Measurements from ENCODE around the gene HDAC11. TPM values are rescaled to one million over a fixed set of nuclear protein-coding genes. Genes with fewer than 3 reads are reported as not detected.
A peak's percentile ranks its signal among the peaks of the same experiment; 100 is the strongest.

HDAC11 gene
- total and polyA plus RNA-seq, 2 of the 13 experiments (the other 11 are each of a cell fraction or from before 2014, with no cell fraction given) = 13.7 to 33.1 TPM

- TF ChIP-seq ZNF280B (CRISPR knock-in tag; IDR thresholded peaks at IDR 0.05; ENCODE audit: borderline replicate concordance) = 0 out of 2 replicates have a peak, but pooled peaks have one; percentile 80
- peak; percentile 70 for TF ChIP-seq ZMYM4 (CRISPR knock-in tag; IDR thresholded peaks at IDR 0.05)
- TF ChIP-seq RAD21 (CRISPR knock-in tag; IDR thresholded peaks at IDR 0.05) = no peak
- no peak for TF ChIP-seq PLRG1 (conservative IDR thresholded peaks at IDR 0.05)
- TF ChIP-seq ZNF766 (CRISPR knock-in tag; IDR thresholded peaks at IDR 0.05; ENCODE audit: borderline replicate concordance) = peak; percentile 81; the same call in 1 of the 2 replicates
- peak; percentile 90 for TF ChIP-seq ZIK1 (CRISPR knock-in tag; IDR thresholded peaks at IDR 0.05; ENCODE audit: borderline replicate concordance, low read depth)
- peak; percentile 66; the same call in 1 of the 2 replicates for TF ChIP-seq SOX5 (CRISPR knock-in tag; IDR thresholded peaks at IDR 0.05; ENCODE audit: borderline replicate concordance)
- TF ChIP-seq ZNF230 (CRISPR knock-in tag; IDR thresholded peaks at IDR 0.05) = no peak; the same call in 1 of the 2 replicates
- TF ChIP-seq NBN (conservative IDR thresholded peaks at IDR 0.05) = no peak
- TF ChIP-seq JUNB (CRISPR knock-in tag; IDR thresholded peaks at IDR 0.05; ENCODE audit: borderline replicate concordance) = no peak
- TF ChIP-seq PRDM4 (CRISPR knock-in tag; IDR thresholded peaks at IDR 0.05; ENCODE audit: borderline replicate concordance) = no peak
- TF ChIP-seq UBTF (CRISPR knock-in tag; IDR thresholded peaks at IDR 0.05) = peak; percentile 63; the same call in 1 of the 2 replicates
- TF ChIP-seq ZNF572 (CRISPR knock-in tag; IDR thresholded peaks at IDR 0.05) = peak; percentile 79; the same call in 1 of the 2 replicates
- TF ChIP-seq ATF6 (CRISPR knock-in tag; conservative IDR thresholded peaks at IDR 0.05) = no peak
- TF ChIP-seq ZBTB49 (CRISPR knock-in tag; IDR thresholded peaks at IDR 0.05; ENCODE audit: borderline replicate concordance) = no peak
- TF ChIP-seq RBM22 (optimal IDR thresholded peaks at IDR 0.05; ENCODE audit: low read length) = no peak
- no peak for TF ChIP-seq ZC3H4 (CRISPR knock-in tag; IDR thresholded peaks at IDR 0.05; ENCODE audit: borderline replicate concordance)
- TF ChIP-seq ZNF850 (CRISPR knock-in tag; conservative IDR thresholded peaks at IDR 0.05) = no peak
Observed at GRCh38 chr3:13484851-13485590, 4.9 kb downstream of the HDAC11 start (continued).

All from HepG2 (cell line).